ENCODE measurements around the gene LRMDA.

DNA sequence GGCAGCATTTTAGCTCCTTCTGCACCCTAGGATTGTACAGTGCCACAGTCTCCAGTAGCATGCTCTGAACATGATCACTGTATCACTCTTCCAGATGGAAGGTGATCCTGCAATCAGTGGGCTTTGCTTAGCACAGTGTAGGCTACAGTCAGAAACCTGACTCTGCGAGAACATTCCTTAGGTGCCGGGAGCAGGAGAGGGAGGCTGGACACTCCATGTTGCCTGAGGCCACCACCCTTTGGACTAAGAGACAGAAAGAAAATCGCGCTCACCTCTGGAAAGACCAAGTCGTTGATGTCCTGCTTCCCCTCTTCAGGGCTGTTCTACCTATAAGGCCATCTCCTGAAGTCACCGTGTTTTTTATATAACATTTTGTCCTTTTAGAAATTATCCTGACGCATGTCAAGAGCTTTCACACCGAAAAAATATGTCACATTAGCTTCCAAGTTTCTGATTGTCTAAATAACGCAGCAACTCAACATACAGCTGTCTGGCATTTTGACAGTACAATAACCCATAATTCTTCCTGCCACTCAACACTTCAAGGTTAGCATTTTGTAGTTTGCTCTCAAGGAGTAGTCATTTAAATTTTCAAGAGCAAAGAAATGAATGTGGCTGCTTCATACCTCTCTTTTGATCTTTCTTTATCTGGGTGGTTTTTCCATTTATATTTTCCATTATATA, 563.1 kb downstream of the LRMDA start:
- TF ChIP-seq, protein P1, sequence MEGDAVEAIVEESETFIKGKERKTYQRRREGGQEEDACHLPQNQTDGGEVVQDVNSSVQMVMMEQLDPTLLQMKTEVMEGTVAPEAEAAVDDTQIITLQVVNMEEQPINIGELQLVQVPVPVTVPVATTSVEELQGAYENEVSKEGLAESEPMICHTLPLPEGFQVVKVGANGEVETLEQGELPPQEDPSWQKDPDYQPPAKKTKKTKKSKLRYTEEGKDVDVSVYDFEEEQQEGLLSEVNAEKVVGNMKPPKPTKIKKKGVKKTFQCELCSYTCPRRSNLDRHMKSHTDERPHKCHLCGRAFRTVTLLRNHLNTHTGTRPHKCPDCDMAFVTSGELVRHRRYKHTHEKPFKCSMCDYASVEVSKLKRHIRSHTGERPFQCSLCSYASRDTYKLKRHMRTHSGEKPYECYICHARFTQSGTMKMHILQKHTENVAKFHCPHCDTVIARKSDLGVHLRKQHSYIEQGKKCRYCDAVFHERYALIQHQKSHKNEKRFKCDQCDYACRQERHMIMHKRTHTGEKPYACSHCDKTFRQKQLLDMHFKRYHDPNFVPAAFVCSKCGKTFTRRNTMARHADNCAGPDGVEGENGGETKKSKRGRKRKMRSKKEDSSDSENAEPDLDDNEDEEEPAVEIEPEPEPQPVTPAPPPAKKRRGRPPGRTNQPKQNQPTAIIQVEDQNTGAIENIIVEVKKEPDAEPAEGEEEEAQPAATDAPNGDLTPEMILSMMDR (IDR thresholded peaks at IDR 0.05): no peak
- no peak for TF ChIP-seq POLR2AphosphoS5 (IDR thresholded peaks at IDR 0.05)
